Muscle of back (tissue), 11 donors: ENCODE data around the gene RPL7A. TPM values are rescaled to one million over a fixed set of nuclear protein-coding genes. Genes with fewer than 3 reads are reported as not detected.
"Not testable (repeated sequence)": the region's sequence is repeated elsewhere in the genome, so short reads cannot be mapped to it uniquely, and the experiment has no call there.

ENCODE experiments used
- DNase-seq, 3 donors: peaks; one replicate each; pipeline versions ENCODE4 v3.0.0 to v3.0.0-alpha.2; 2013
- polyA plus RNA-seq, 10 donors: library from polyadenylated mRNA; unstranded; fragments of 120-200 nt; gene quantifications; one replicate each; pipeline ENCODE4 v1.2.1, GENCODE V29; 2013; ENCODE audit not compliant: insufficient read length in 10 of 10

Gene RPL7A
- polyA plus RNA-seq, 10 donors: 1,848 to 2,831 (median 2,454) TPM

- no peak for DNase-seq
These were observed 35.4 kb downstream of the RPL7A start for GRCh38 chr9:133383438-133383837.

GRCh38 chr9:133384736-133385321 lies 36.8 kb downstream of the RPL7A start:
- DNase-seq: no peak

- no peak for DNase-seq
These were observed 37.4 kb downstream of the RPL7A start for GRCh38 chr9:133385452-133385851.

GRCh38 chr9:133386338-133386737 lies 38.3 kb downstream of the RPL7A start:
- no peak for DNase-seq

GRCh38 chr9:133387680-133388079 lies 39.7 kb downstream of the RPL7A start:
- no peak for DNase-seq

GRCh38 chr9:133389025-133389557 lies 41.1 kb downstream of the RPL7A start:
- no peak for DNase-seq

GRCh38 chr9:133389562-133389961 lies 41.5 kb downstream of the RPL7A start:
- no peak for DNase-seq

GRCh38 chr9:133390713-133391112 lies 42.7 kb downstream of the RPL7A start:
- no peak for DNase-seq

- not testable (repeated sequence) for DNase-seq
These were observed 43.4 kb downstream of the RPL7A start for GRCh38 chr9:133391449-133391848.

GRCh38 chr9:133392308-133392707 lies 44.3 kb downstream of the RPL7A start:
- not testable (repeated sequence) for DNase-seq

GRCh38 chr9:133393399-133393798 lies 45.4 kb downstream of the RPL7A start:
- no peak for DNase-seq

GRCh38 chr9:133394687-133395271 lies 46.8 kb downstream of the RPL7A start:
- DNase-seq: no peak

GRCh38 chr9:133396952-133397351 lies 48.9 kb downstream of the RPL7A start:
- DNase-seq: no peak

GRCh38 chr9:133397370-133397769 lies 49.4 kb downstream of the RPL7A start:
- DNase-seq: no peak

- DNase-seq: no peak
These were observed 49.9 kb downstream of the RPL7A start for GRCh38 chr9:133397895-133398294.

- DNase-seq: no peak
These were observed 52.3 kb downstream of the RPL7A start for GRCh38 chr9:133400292-133400691.

Other genes with a start within 250 kb of the RPL7A start
- gene RALGDS, start 227.0 kb upstream of the RPL7A start, polyA plus RNA-seq: 10 to 100 TPM; 39.8 to 59.2 (median 47.4) TPM
- gene GBGT1, start 184.3 kb upstream of the RPL7A start, polyA plus RNA-seq: 1 to 10 TPM; 2.5 to 5.9 (median 3.9) TPM
- not detected for gene OBP2B, start 139.0 kb upstream of the RPL7A start, polyA plus RNA-seq
- gene ABO, start 73.0 kb upstream of the RPL7A start, polyA plus RNA-seq: 1 to 10 TPM in 8 of 10 donors, under 1 TPM in 2; 0.31 to 4.5 (median 1.9) TPM
- 10 to 100 TPM; 15.9 to 25.7 (median 19.3) TPM for gene SURF6, start 12.0 kb upstream of the RPL7A start, polyA plus RNA-seq
- 10 to 100 TPM; 18.3 to 24.6 (median 21.5) TPM for gene MED22, start 87 bp upstream of the RPL7A start, polyA plus RNA-seq
- 10 to 100 TPM; 22.7 to 37.5 (median 29.5) TPM for gene SURF1, start 8.3 kb downstream of the RPL7A start, polyA plus RNA-seq
- gene SURF2, start 8.3 kb downstream of the RPL7A start, polyA plus RNA-seq: 10 to 100 TPM in 7 of 10 donors, 1 to 10 TPM in 3; 7.5 to 15.1 (median 12.1) TPM
- 100 to 1,000 TPM in 8 of 10 donors, 10 to 100 TPM in 2; 93.7 to 145 (median 104) TPM for gene SURF4, start 27.8 kb downstream of the RPL7A start, polyA plus RNA-seq
- 1 to 10 TPM in 7 of 10 donors, under 1 TPM in 3; 0.87 to 2.1 (median 1.6) TPM for gene STKLD1, start 28.1 kb downstream of the RPL7A start, polyA plus RNA-seq
- 10 to 100 TPM; 27.8 to 35.3 (median 32.1) TPM for gene REXO4, start 69.8 kb downstream of the RPL7A start, polyA plus RNA-seq
- 1 to 10 TPM; 3.8 to 8.6 (median 5.9) TPM for gene ADAMTS13, start 74.1 kb downstream of the RPL7A start, polyA plus RNA-seq
- 10 to 100 TPM; 10.5 to 17.7 (median 13.8) TPM for gene CACFD1, start 111.8 kb downstream of the RPL7A start, polyA plus RNA-seq
- 1 to 10 TPM in 5 of 10 donors, under 1 TPM in 5; 0.76 to 1.5 (median 1.00) TPM for gene SLC2A6, start 130.9 kb downstream of the RPL7A start, polyA plus RNA-seq
- 10 to 100 TPM; 39.8 to 75.9 (median 49.5) TPM for gene MYMK, start 176.7 kb downstream of the RPL7A start, polyA plus RNA-seq
- gene ADAMTSL2, start 186.5 kb downstream of the RPL7A start, polyA plus RNA-seq: 1 to 10 TPM; 1.7 to 6.9 (median 3.5) TPM